Suprapubic skin (tissue), 4 donors: ENCODE results near the gene FOXN3.

Source experiments
- CTCF ChIP-seq, 2 donors: fragments of 200-600 bp in 1 of 2; fragments of 450-650 bp in 1 of 2; sonication (generic) in 1 of 2; IDR thresholded peaks; one replicate each; pipeline ENCODE4 v1.5.1; 2016 to 2019; ENCODE audit warnings: antibody characterized with exemption in 2 of 2, mild to moderate bottlenecking in 1 of 2, moderate library complexity in 1 of 2
- EP300 ChIP-seq: sonication (generic); formaldehyde crosslinking; IDR thresholded peaks from one replicate; pipeline ENCODE4 v1.6.1; 2017; ENCODE audit warnings: antibody characterized with exemption
- POLR2A ChIP-seq, 2 donors: fragments of 450-650 bp; IDR thresholded peaks; one replicate each; pipeline ENCODE4 v1.6.1; 2017; ENCODE audit warnings: antibody characterized with exemption in 2 of 2, mild to moderate bottlenecking in 2 of 2, moderate library complexity in 2 of 2
- POLR2AphosphoS5 ChIP-seq, 3 donors: sonication (generic); formaldehyde crosslinking; IDR thresholded peaks; one replicate each; pipeline ENCODE4 v1.6.1; 2017; ENCODE audit warnings: antibody characterized with exemption in 3 of 3

- TF ChIP-seq CTCF (IDR thresholded peaks at IDR 0.05) (no peak), POLR2AphosphoS5 (IDR thresholded peaks at IDR 0.05) (no peak), POLR2A (IDR thresholded peaks at IDR 0.05) (no peak), EP300 (no peak)
These were observed 215.4 kb downstream of the FOXN3 start for GRCh38 chr14:89201645-89202044.
